HG02938 (cell line): ENCODE results near the gene LUC7L.
"Not testable (repeated sequence)": the region's sequence is repeated elsewhere in the genome, so short reads cannot be mapped to it uniquely, and the experiment has no call there.

Experiments
- ATAC-seq: cut with Tn5 transposase; IDR thresholded peaks from one replicate; pipeline ENCODE4 v1.9.1; 2021; ENCODE audit warnings: mild to moderate bottlenecking, moderate library complexity; ENCODE audit not compliant: unreplicated experiment

The LUC7L gene

DNA sequence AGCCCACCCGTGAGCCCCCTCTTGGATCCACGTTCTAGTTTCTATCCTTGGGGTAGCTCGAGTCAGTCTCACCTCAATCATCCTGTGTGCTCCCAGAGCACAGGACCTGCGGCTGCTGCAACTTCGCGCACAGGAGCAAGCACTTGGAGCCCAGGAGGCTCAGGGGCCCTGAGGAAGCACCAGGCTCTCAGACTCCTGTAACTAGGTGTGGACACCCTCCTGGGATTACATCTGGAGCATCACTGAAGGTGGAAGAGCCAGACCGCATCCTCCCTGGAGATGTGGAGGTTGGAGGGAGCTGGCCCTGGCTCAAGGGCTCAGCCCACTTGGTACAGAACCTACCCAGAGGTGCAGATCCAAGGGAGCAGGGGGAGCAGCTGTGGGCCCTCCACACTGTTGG lies 46.2 kb downstream of the LUC7L start:
- no peak for ATAC-seq

DNA sequence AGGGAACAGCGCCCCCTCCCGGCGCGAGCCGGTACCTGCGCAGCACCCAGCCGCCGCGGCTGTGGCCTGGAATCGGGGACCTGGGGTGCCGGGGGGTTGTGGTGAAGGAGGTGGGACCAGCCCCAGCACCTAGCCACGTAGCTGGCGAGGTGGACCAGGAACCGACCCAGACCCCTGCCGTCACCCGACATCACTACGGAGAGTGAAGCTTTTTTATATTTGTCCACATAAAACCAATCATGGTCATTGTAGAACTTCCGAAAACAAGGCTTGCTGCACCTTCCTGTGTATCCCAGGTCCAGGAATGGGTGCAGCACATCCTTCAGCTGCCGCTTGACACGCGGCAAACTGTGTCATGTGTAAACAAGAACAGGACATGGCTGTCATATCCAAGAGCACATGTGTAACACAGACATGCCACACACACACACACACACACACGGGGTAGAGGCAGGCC lies 47.7 kb downstream of the LUC7L start:
- no peak for ATAC-seq

GRCh38 chr16:180681-181564 lies 48.3 kb downstream of the LUC7L start:
- ATAC-seq, result no peak

DNA sequence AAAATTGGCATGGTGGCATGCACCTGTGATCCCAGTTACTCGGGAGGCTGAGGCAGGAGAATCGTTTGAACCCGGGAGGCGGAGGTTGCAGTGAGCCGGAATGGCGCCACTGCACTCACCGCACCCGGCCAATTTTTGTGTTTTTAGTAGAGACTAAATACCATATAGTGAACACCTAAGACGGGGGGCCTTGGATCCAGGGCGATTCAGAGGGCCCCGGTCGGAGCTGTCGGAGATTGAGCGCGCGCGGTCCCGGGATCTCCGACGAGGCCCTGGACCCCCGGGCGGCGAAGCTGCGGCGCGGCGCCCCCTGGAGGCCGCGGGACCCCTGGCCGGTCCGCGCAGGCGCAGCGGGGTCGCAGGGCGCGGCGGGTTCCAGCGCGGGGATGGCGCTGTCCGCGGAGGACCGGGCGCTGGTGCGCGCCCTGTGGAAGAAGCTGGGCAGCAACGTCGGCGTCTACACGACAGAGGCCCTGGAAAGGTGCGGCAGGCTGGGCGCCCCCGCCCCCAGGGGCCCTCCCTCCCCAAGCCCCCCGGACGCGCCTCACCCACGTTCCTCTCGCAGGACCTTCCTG lies 49.1 kb downstream of the LUC7L start, which contains the start of gene HBQ1:
Gene HBQ1, plus strand, starts transcription at position 359 of the 575 bp plus-strand sequence. Its CDS starts 28 bp downstream, at position 387.
- no peak for ATAC-seq

- no peak for ATAC-seq
These were observed 49.8 kb downstream of the LUC7L start for GRCh38 chr16:179211-180092.

GRCh38 chr16:178668-179015 lies 50.6 kb downstream of the LUC7L start:
- ATAC-seq, result no peak

- no peak for ATAC-seq
These were observed 51.1 kb downstream of the LUC7L start for GRCh38 chr16:177981-178667.

GRCh38 chr16:177394-177822 lies 51.8 kb downstream of the LUC7L start:
- no peak for ATAC-seq

DNA sequence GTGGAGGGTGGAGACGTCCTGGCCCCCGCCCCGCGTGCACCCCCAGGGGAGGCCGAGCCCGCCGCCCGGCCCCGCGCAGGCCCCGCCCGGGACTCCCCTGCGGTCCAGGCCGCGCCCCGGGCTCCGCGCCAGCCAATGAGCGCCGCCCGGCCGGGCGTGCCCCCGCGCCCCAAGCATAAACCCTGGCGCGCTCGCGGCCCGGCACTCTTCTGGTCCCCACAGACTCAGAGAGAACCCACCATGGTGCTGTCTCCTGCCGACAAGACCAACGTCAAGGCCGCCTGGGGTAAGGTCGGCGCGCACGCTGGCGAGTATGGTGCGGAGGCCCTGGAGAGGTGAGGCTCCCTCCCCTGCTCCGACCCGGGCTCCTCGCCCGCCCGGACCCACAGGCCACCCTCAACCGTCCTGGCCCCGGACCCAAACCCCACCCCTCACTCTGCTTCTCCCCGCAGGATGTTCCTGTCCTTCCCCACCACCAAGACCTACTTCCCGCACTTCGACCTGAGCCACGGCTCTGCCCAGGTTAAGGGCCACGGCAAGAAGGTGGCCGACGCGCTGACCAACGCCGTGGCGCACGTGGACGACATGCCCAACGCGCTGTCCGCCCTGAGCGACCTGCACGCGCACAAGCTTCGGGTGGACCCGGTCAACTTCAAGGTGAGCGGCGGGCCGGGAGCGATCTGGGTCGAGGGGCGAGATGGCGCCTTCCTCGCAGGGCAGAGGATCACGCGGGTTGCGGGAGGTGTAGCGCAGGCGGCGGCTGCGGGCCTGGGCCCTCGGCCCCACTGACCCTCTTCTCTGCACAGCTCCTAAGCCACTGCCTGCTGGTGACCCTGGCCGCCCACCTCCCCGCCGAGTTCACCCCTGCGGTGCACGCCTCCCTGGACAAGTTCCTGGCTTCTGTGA lies 52.5 kb downstream of the LUC7L start, which contains the start of gene HBA1:
Gene HBA1, plus strand, starts transcription at position 204 of the 906 bp plus-strand sequence. Its CDS starts 37 bp downstream, at position 241.
- not testable (repeated sequence) for ATAC-seq

- ATAC-seq, result not testable (repeated sequence)
These were observed 53.2 kb downstream of the LUC7L start for GRCh38 chr16:176006-176405.

GRCh38 chr16:175011-175949 lies 54.0 kb downstream of the LUC7L start:
- ATAC-seq, result no peak

GRCh38 chr16:173928-174769 lies 55.1 kb downstream of the LUC7L start:
- ATAC-seq, result not testable (repeated sequence)

DNA sequence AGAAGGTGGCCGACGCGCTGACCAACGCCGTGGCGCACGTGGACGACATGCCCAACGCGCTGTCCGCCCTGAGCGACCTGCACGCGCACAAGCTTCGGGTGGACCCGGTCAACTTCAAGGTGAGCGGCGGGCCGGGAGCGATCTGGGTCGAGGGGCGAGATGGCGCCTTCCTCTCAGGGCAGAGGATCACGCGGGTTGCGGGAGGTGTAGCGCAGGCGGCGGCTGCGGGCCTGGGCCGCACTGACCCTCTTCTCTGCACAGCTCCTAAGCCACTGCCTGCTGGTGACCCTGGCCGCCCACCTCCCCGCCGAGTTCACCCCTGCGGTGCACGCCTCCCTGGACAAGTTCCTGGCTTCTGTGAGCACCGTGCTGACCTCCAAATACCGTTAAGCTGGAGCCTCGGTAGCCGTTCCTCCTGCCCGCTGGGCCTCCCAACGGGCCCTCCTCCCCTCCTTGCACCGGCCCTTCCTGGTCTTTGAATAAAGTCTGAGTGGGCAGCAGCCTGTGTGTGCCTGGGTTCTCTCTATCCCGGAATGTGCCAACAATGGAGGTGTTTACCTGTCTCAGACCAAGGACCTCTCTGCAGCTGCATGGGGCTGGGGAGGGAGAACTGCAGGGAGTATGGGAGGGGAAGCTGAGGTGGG lies 55.9 kb downstream of the LUC7L start:
- not testable (repeated sequence) for ATAC-seq

GRCh38 chr16:172374-172941 lies 56.8 kb downstream of the LUC7L start, which contains the start of gene HBA2:
Gene HBA2, plus strand, starts transcription at chr16:172876. Its CDS starts 37 bp downstream, at chr16:172913.
- ATAC-seq, result not testable (repeated sequence)

DNA sequence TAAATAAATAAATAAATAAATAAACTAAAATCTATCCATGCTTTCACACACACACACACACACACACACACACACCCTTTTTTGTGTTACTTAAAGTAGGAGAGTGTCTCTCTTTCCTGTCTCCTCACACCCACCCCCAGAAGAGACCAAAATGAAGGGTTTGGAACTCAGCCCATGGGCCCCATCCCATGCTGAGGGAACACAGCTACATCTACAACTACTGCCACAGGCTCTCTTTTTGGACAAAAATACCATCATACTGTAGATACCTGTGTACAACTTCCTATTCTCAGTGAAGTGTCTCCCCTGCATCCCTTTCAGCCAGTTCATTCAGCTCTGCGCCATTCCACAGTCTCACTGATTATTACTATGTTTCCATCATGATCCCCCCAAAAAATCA lies 58.5 kb downstream of the LUC7L start:
- no peak for ATAC-seq

DNA sequence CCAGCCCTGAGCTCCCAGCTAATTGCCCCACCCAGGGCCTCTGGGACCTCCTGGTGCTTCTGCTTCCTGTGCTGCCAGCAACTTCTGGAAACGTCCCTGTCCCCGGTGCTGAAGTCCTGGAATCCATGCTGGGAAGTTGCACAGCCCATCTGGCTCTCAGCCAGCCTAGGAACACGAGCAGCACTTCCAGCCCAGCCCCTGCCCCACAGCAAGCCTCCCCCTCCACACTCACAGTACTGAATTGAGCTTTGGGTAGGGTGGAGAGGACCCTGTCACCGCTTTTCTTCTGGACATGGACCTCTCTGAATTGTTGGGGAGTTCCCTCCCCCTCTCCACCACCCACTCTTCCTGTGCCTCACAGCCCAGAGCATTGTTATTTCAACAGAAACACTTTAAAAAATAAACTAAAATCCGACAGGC lies 59.2 kb downstream of the LUC7L start:
- ATAC-seq, result not testable (repeated sequence)
